Sigmoid colon (tissue), 7 donors: Measurements from ENCODE around the gene HRH1. TPM values are rescaled to one million over a fixed set of nuclear protein-coding genes. Genes with fewer than 3 reads are reported as not detected.
A peak's percentile ranks its signal among the peaks of the same experiment; 100 is the strongest.

Experiments
- DNase-seq: peaks from one replicate; pipeline ENCODE4 v3.0.0-alpha.2; 2019
- H3K27ac ChIP-seq, 4 donors: fragments of 200-600 bp; sonication (generic); one replicate each; pipeline ENCODE4 v1.5.1; 2016 to 2019; ENCODE audit warnings: mild to moderate bottlenecking in 1 of 4
- H3K27me3 ChIP-seq, 3 donors: fragments of 200-600 bp; sonication (generic); one replicate each; pipeline ENCODE4 v1.5.1; 2019; ENCODE audit warnings: mild to moderate bottlenecking in 1 of 3
- H3K36me3 ChIP-seq, 4 donors: fragments of 200-600 bp; sonication (generic); one replicate each; pipeline ENCODE4 v1.5.1; 2016 to 2019
- H3K4me1 ChIP-seq, 4 donors: fragments of 200-600 bp; sonication (generic); one replicate each; pipeline ENCODE4 v1.5.1; 2017 to 2019
- H3K4me3 ChIP-seq, 4 donors: fragments of 200-600 bp; sonication (generic); one replicate each; pipeline ENCODE4 v1.5.1; 2017 to 2019; ENCODE audit warnings: mild to moderate bottlenecking in 2 of 4, moderate library complexity in 1 of 4
- H3K9me3 ChIP-seq, 4 donors: fragments of 200-600 bp in 3 of 4; sonication (generic) in 3 of 4; one replicate each; pipeline versions ENCODE4 v1.5.1 to v1.6.1; 2013 to 2019
- EP300 ChIP-seq, 4 donors: sonication (generic); formaldehyde crosslinking; IDR thresholded peaks; one replicate each; pipeline ENCODE4 v1.6.1; 2017; ENCODE audit warnings: antibody characterized with exemption in 4 of 4
- POLR2A ChIP-seq, 2 donors: fragments of 450-650 bp; IDR thresholded peaks; one replicate each; pipeline ENCODE4 v1.6.1; 2016; ENCODE audit warnings: antibody characterized with exemption in 2 of 2, mild to moderate bottlenecking in 2 of 2, moderate library complexity in 2 of 2
- POLR2AphosphoS5 ChIP-seq, 4 donors: sonication (generic); formaldehyde crosslinking; IDR thresholded peaks; one replicate each; pipeline ENCODE4 v1.6.1; 2017; ENCODE audit warnings: antibody characterized with exemption in 4 of 4
- WGBS, 2 donors: extraction: QIAGEN DNeasy Blood & Tissue Kit; methylation state at CpG; one replicate each; pipeline ENCODE4 v1.1.7; 2013; 5-methylcytosine and 5-hydroxymethylcytosine counted together
- intact Hi-C: fragments of 100-400 bp; cut with DNase I; formaldehyde crosslinking; loops from one replicate; pipeline ENCODE4 v1.15.1; 2023
- polyA plus RNA-seq, 3 donors: library from polyadenylated mRNA; stranded (reverse); fragments of 200-250 nt; gene quantifications; one replicate each; pipeline ENCODE4 v1.2.3, GENCODE V29; 2013
- small RNA-seq, 3 donors: library from RNA; depleted of rRNA; stranded (forward); fragments of <200 nt; gene quantifications; one replicate each; pipeline ENCODE3, GENCODE V24; 2016
- total RNA-seq, 4 donors: library from RNA; depleted of rRNA; stranded (reverse); fragments of >200 nt; gene quantifications; one replicate each; pipeline ENCODE4 v1.1.0, GENCODE V29; 2016
- TF ChIP-seq, protein P1 (sequence below), 4 experiments: fragments of 450-650 bp in 3 of 4; fragments of 200-600 bp in 1 of 4; IDR thresholded peaks; one replicate each; pipeline ENCODE4 v1.5.1; 2016 to 2019; ENCODE audit warnings: antibody characterized with exemption in 4 of 4, mild to moderate bottlenecking in 3 of 4, moderate library complexity in 2 of 4
- donor health status: healthy with polysubstance abuse.
- donor health status: Bipolar disorder and iron deficiency.
- donor health status: healthy.

HRH1 gene
- total and polyA plus RNA-seq, 7 donors, result 1.8 to 57.3 (median 3.9) TPM

GRCh38 chr3:11306817-11307589 lies 152.7 kb downstream of the HRH1 start:
- WGBS, 2 donors, result 47 to 71% methylated on average over 5 of the region's 5 CpGs
- no peak for DNase-seq
- H3K27me3 ChIP-seq, result no peaks in the 10 kb centered on the region
- H3K4me1 ChIP-seq, result peaks cover 0 to 8% (median 6%) of the 10 kb centered on the region in 4 donors
- peaks cover 4 to 86% (median 27%) of the 10 kb centered on the region in 4 donors for H3K36me3 ChIP-seq
- TF ChIP-seq, protein P1, sequence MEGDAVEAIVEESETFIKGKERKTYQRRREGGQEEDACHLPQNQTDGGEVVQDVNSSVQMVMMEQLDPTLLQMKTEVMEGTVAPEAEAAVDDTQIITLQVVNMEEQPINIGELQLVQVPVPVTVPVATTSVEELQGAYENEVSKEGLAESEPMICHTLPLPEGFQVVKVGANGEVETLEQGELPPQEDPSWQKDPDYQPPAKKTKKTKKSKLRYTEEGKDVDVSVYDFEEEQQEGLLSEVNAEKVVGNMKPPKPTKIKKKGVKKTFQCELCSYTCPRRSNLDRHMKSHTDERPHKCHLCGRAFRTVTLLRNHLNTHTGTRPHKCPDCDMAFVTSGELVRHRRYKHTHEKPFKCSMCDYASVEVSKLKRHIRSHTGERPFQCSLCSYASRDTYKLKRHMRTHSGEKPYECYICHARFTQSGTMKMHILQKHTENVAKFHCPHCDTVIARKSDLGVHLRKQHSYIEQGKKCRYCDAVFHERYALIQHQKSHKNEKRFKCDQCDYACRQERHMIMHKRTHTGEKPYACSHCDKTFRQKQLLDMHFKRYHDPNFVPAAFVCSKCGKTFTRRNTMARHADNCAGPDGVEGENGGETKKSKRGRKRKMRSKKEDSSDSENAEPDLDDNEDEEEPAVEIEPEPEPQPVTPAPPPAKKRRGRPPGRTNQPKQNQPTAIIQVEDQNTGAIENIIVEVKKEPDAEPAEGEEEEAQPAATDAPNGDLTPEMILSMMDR (IDR thresholded peaks at IDR 0.05), result no peak
- no peak for TF ChIP-seq POLR2A (IDR thresholded peaks at IDR 0.05)
- no peak for TF ChIP-seq EP300 (IDR thresholded peaks at IDR 0.05)
- no peak for TF ChIP-seq POLR2AphosphoS5 (IDR thresholded peaks at IDR 0.05)
- peak overlapping the region in 2 of 4 donors; percentile 9 to 35 for H3K27ac ChIP-seq
- intact Hi-C loops, result no loop called here
- no peak overlapping the region for H3K4me3 ChIP-seq
- H3K9me3 ChIP-seq, result no peaks in the 10 kb centered on the region

DNA sequence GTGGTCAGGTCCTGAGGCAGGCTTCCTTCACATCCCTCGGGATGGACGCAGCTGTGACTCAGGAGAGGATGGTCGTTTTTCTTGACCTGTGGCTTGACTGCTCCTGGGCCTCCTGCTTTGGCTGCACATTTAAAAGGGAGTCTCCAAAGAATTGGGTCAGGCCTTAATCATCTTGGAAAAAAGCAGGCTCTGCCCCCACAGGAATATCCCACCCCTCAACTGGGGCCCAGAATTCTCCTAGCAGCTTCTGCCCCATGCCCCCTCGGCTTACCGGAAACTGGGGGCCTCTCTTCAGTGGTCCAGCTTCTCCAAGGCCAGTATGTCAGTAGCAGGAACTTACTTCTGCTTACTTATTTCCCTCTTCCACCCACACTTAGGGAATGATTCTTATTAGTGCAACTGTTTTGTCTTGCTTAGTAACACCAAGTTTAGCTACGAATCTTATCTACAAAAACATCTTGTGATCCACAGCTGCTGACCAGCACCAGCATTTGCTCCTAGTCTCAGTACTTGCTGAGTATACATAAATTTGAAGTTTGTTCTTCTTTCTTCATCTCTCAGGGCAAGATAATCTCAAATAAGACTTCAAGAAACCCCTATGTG lies 153.6 kb downstream of the HRH1 start:
- Histone ChIP-seq H3K27ac (peak overlapping the region in 2 of 4 donors; percentile 29 to 35), H3K9me3 (no peaks in the 10 kb centered on the region), H3K36me3 (peaks cover 4 to 85% (median 28%) of the 10 kb centered on the region in 4 donors), H3K27me3 (no peaks in the 10 kb centered on the region), H3K4me3 (no peak overlapping the region), H3K4me1 (peaks cover 0 to 8% (median 6%) of the 10 kb centered on the region in 4 donors)
- intact Hi-C loops, result no loop called here
- WGBS, 2 donors, result 85 to 86% methylated on average over 6 of the region's 6 CpGs
- TF ChIP-seq POLR2AphosphoS5 (IDR thresholded peaks at IDR 0.05) (peak in 1 of 4 donors; percentile 12), POLR2A (IDR thresholded peaks at IDR 0.05) (no peak)
- no peak for DNase-seq

GRCh38 chr3:11310258-11310657 lies 156.0 kb downstream of the HRH1 start:
- intact Hi-C loops, result no loop called here
- no peaks in the 10 kb centered on the region for H3K9me3 ChIP-seq
- no peak overlapping the region for H3K27ac ChIP-seq
- TF ChIP-seq POLR2AphosphoS5 (IDR thresholded peaks at IDR 0.05), result no peak
- TF ChIP-seq, protein P1 (IDR thresholded peaks at IDR 0.05), result no peak
- no peak for TF ChIP-seq EP300 (IDR thresholded peaks at IDR 0.05)
- TF ChIP-seq POLR2A (IDR thresholded peaks at IDR 0.05), result no peak
- H3K27me3 ChIP-seq, result no peaks in the 10 kb centered on the region
- DNase-seq, result no peak
- WGBS, 2 donors, result 86 to 89% methylated on average over 5 of the region's 5 CpGs
- peaks cover 10 to 97% (median 32%) of the 10 kb centered on the region in 4 donors for H3K36me3 ChIP-seq
- H3K4me3 ChIP-seq, result no peak overlapping the region
- peaks cover 0 to 5% (median 4%) of the 10 kb centered on the region in 4 donors for H3K4me1 ChIP-seq

DNA sequence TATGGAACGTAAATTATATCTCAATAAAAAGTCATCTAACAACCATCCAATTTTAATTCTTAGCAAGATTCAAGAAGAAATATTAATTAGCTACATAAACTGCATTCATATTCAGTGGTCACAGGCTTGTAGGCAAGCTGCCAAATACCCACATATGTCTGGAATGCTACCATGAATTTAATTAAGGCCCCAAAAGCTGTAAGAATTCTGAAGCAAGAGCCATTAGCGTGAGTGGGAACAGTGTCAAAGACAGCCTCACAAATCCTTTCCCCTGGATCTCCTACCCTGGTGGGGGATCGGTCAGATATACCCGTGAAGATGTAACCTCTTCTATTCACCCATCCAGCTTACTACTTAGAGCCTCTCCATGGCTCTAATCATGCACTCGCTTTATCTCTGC lies 157.9 kb downstream of the HRH1 start:
- no peaks in the 10 kb centered on the region for H3K27me3 ChIP-seq
- H3K36me3 ChIP-seq, result peaks cover 12 to 97% (median 35%) of the 10 kb centered on the region in 4 donors
- H3K9me3 ChIP-seq, result no peaks in the 10 kb centered on the region
- H3K27ac ChIP-seq, result no peak overlapping the region
- no peak for DNase-seq
- H3K4me1 ChIP-seq, result no peaks in the 10 kb centered on the region
- no peak for TF ChIP-seq POLR2AphosphoS5 (IDR thresholded peaks at IDR 0.05)
- no peak for TF ChIP-seq EP300 (IDR thresholded peaks at IDR 0.05)
- TF ChIP-seq POLR2A (IDR thresholded peaks at IDR 0.05), result no peak
- TF ChIP-seq, protein P1 (IDR thresholded peaks at IDR 0.05), result no peak
- intact Hi-C loops, result no loop called here
- WGBS, 2 donors, result 96% methylated on average over 5 of the region's 5 CpGs
- no peak overlapping the region for H3K4me3 ChIP-seq

Small RNA genes within 50 kb of the gene (small RNA-seq; reads per million reads assigned to genes)
- 0 reads per million in 3 donors for gene AC083855.1

Other genes starting within 250 kb of the HRH1 start
- 1 to 10 TPM in 1 of 4 donors, under 1 TPM in 3; 0.16 to 1.4 (median 0.32) TPM for gene SLC6A1, start 161.7 kb upstream of the HRH1 start, total RNA-seq
- under 1 TPM in 2 of 3 donors, not detected in 1; under 0.01 to 0.31 TPM for gene SLC6A1, start 161.7 kb upstream of the HRH1 start, polyA plus RNA-seq
- 10 to 100 TPM; 34.8 to 62.9 (median 55.0) TPM for gene ATG7, start 117.9 kb downstream of the HRH1 start, total RNA-seq
- 10 to 100 TPM; 12.5 to 18.1 (median 12.6) TPM for gene ATG7, start 117.9 kb downstream of the HRH1 start, polyA plus RNA-seq